Glomerular endothelial cell (primary cell): ENCODE measurements around the gene FBXW11. TPM values are rescaled to one million over a fixed set of nuclear protein-coding genes. Genes with fewer than 3 reads are reported as not detected.
"Not testable (repeated sequence)": the region's sequence is repeated elsewhere in the genome, so short reads cannot be mapped to it uniquely, and the experiment has no call there.

Experiments used
- DNase-seq: peaks from one replicate; pipeline ENCODE4 v3.0.0-alpha.2; 2011; ENCODE audit warnings: low read depth, low spot score; ENCODE audit errors: extremely low read depth
- total RNA-seq: library from RNA; depleted of rRNA; stranded (reverse); fragments of >200 nt; gene quantifications from 2 replicates; pipeline ENCODE4 v1.2.3, GENCODE V29; 2015

FBXW11 gene
- total RNA-seq, 1 donor from 2014 or later = 53.7 TPM

- DNase-seq = not testable (repeated sequence)
Observed at GRCh38 chr5:172020110-172020786, 13.8 kb upstream of the FBXW11 start.

GRCh38 chr5:172015346-172015745 is 8.9 kb upstream of the FBXW11 start:
- no peak for DNase-seq

- no peak for DNase-seq
Observed at GRCh38 chr5:172010278-172010677, 3.8 kb upstream of the FBXW11 start.

- DNase-seq = no peak
Observed at GRCh38 chr5:172009536-172010270, 3.3 kb upstream of the FBXW11 start.

GRCh38 chr5:172008689-172009141 is 2.3 kb upstream of the FBXW11 start:
- DNase-seq = no peak

- DNase-seq = no peak
Observed at GRCh38 chr5:172008111-172008455, 1.6 kb upstream of the FBXW11 start.

- no peak for DNase-seq
Observed at GRCh38 chr5:172007175-172008110, 1.0 kb upstream of the FBXW11 start.

GRCh38 chr5:172005708-172006320 is 624 bp downstream of the FBXW11 start:
- DNase-seq = no peak

GRCh38 chr5:172004824-172005237 is 1.6 kb downstream of the FBXW11 start:
- DNase-seq = no peak

- DNase-seq = no peak
Observed at GRCh38 chr5:172003746-172004145, 2.7 kb downstream of the FBXW11 start.

- DNase-seq = no peak
Observed at GRCh38 chr5:172002840-172003512, 3.5 kb downstream of the FBXW11 start.

GRCh38 chr5:172002310-172002709 is 4.1 kb downstream of the FBXW11 start:
- DNase-seq = no peak

- DNase-seq = no peak
Observed at GRCh38 chr5:171999877-172000276, 6.6 kb downstream of the FBXW11 start.

- no peak for DNase-seq
Observed at GRCh38 chr5:171999100-171999499, 7.3 kb downstream of the FBXW11 start.

GRCh38 chr5:171997011-171997410 is 9.4 kb downstream of the FBXW11 start:
- DNase-seq = no peak

- no peak for DNase-seq
Observed at GRCh38 chr5:171992813-171993212, 13.6 kb downstream of the FBXW11 start.

- no peak for DNase-seq
Observed at GRCh38 chr5:171992305-171992704, 14.1 kb downstream of the FBXW11 start.

- DNase-seq = no peak
Observed at GRCh38 chr5:171990713-171991015, 15.8 kb downstream of the FBXW11 start.

- no peak for DNase-seq
Observed at GRCh38 chr5:171989946-171990712, 16.3 kb downstream of the FBXW11 start.

- no peak for DNase-seq
Observed at GRCh38 chr5:171989276-171989675, 17.2 kb downstream of the FBXW11 start.
